ENCODE data around the gene UBE3B. TPM values are rescaled to one million over a fixed set of nuclear protein-coding genes. Genes with fewer than 3 reads are reported as not detected.

Gene UBE3B
- total and polyA plus RNA-seq, 2 experiments from 2014 or later = 20.1 to 35.5 TPM

DNA sequence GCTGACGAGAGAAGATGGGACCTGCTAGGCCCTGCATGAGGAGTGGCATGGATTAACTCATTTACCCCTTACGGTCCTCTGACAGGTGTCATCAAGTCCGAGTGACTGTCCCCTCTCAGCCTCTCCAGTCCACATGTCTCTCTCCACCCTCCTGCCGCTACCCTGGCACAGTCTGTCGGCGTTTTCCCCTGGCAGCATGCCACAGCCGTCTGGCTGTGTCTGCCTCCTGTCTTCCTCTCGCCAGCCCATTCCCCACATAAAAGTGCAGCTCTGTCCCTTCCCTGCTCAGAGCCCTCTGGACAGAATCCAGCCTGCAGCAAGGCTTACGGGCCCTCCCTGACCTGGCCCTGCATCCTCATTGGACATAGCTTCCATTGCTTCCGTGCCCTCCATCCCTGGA lies 45.6 kb downstream of the UBE3B start:
- Histone ChIP-seq H2AFZ (no peak overlapping the region), H3K4me3 (no peak overlapping the region), H3K9me2 (replicated peaks; ENCODE audit: insufficient read depth) (no peaks in the 10 kb centered on the region), H3K27me3 (no peaks in the 10 kb centered on the region), H3K4me1 (ENCODE audit: insufficient read depth) (no peaks in the 10 kb centered on the region), H3K79me2 (no peaks in the 10 kb centered on the region), H3K27ac (no peak overlapping the region), H3K36me3 (replicated peaks; ENCODE audit: insufficient read depth, low read depth) (no peaks in the 10 kb centered on the region), H3K9me3 (ENCODE audit: low read depth) (no peaks in the 10 kb centered on the region), H4K20me1 (ENCODE audit: insufficient read depth, poor library complexity, severe bottlenecking) (no peaks in the 10 kb centered on the region), H3K4me2 (no peak overlapping the region)
- 82% methylated on average over 10 of the region's 10 CpGs for WGBS (ENCODE audit: low lambda C conversion rate, missing lambda C conversion rate)
- no peak for DNase-seq (ENCODE audit: low spot score)
- no peak for TF ChIP-seq EZH2 (IDR thresholded peaks at IDR 0.05; ENCODE audit: borderline replicate concordance)
- TF ChIP-seq CTCF (IDR thresholded peaks at IDR 0.05; ENCODE audit: poor library complexity) = no peak
- no peak for TF ChIP-seq EZH2phosphoT487 (IDR thresholded peaks at IDR 0.05; ENCODE audit: low read depth, severe bottlenecking, unreplicated experiment)

DNA sequence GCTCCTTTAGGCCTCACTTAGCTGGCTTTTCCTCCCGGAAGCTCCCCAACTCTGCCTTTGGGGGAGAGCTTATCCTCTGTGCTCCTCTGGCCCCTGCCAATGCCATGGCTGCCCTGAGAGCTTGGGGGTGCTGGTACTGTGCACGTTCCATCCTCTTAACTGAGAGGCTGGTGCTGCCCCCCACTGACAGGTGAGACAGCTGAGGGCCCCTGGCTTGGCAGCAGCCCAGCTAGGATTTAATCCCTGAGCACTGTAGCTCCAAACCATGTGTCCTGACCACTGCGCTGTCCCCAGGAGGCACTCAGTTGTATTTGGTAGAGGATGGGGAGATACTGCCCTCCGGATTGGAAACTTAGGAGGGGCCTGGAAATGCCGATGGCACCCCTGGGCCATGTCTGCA lies 46.1 kb downstream of the UBE3B start:
- H3K4me3 ChIP-seq = no peak overlapping the region

DNA sequence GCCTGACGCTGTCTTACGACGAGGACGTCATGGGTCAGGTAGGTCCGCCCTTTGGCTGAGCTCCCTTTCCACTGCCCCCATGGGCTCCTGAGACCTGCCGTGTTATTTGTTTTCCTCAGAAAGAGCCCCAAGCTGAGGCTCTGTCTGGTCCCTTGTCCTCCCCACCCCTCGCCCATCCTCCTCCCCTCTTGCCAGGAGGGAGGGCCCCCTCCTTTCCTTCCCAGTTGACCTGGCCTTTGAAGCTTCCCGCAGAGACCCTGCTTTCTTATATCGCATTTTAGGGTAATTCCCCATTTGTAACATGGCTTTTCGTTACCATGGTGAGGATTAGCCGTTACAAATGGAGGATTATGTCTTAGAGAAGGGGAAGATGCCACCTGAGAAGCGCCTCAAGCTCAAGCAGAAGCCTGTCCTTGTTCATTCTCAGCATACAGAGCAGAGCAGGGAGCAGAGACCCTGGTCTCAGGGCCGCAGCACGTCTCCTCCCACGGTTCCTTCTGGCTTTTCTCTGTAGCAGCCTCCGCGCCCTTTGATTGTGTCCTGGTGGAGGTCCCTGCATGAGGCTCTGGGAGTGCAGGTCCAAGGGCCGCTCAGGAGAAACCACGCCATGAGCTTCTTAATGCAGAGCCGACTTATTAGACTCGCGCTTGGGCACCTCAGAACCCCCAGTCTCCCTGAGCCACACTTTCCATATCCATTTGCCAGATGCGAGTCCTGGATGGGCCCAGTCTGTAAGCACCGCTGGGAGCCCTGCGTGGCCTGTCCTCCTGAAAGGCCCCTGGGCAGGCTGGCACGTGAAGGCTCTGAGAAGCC lies 47.2 kb downstream of the UBE3B start:
- Histone ChIP-seq H3K36me3 (replicated peaks; ENCODE audit: insufficient read depth, low read depth) (no peaks in the 10 kb centered on the region), H3K79me2 (no peaks in the 10 kb centered on the region), H3K4me1 (ENCODE audit: insufficient read depth) (no peaks in the 10 kb centered on the region), H3K4me2 (no peak overlapping the region), H4K20me1 (ENCODE audit: insufficient read depth, poor library complexity, severe bottlenecking) (no peaks in the 10 kb centered on the region), H3K27ac (no peak overlapping the region), H2AFZ (no peak overlapping the region), H3K4me3 (no peak overlapping the region), H3K9me2 (replicated peaks; ENCODE audit: insufficient read depth) (no peaks in the 10 kb centered on the region), H3K27me3 (no peaks in the 10 kb centered on the region), H3K9me3 (ENCODE audit: low read depth) (no peaks in the 10 kb centered on the region)
- TF ChIP-seq CTCF (IDR thresholded peaks at IDR 0.05; ENCODE audit: poor library complexity) = no peak
- no peak for TF ChIP-seq EZH2phosphoT487 (IDR thresholded peaks at IDR 0.05; ENCODE audit: low read depth, severe bottlenecking, unreplicated experiment)
- DNase-seq (ENCODE audit: low spot score) = no peak
- WGBS (ENCODE audit: low lambda C conversion rate, missing lambda C conversion rate) = 75% methylated on average over 26 of the region's 26 CpGs

More for the DNA sequence above, 46.1 kb downstream of the UBE3B start:
- Histone ChIP-seq H3K79me2 (no peaks in the 10 kb centered on the region), H3K9me3 (ENCODE audit: low read depth) (no peaks in the 10 kb centered on the region), H3K9me2 (replicated peaks; ENCODE audit: insufficient read depth) (no peaks in the 10 kb centered on the region), H3K36me3 (replicated peaks; ENCODE audit: insufficient read depth, low read depth) (no peaks in the 10 kb centered on the region), H4K20me1 (ENCODE audit: insufficient read depth, poor library complexity, severe bottlenecking) (no peaks in the 10 kb centered on the region), H2AFZ (no peak overlapping the region), H3K27me3 (no peaks in the 10 kb centered on the region), H3K4me2 (no peak overlapping the region), H3K27ac (no peak overlapping the region), H3K4me1 (ENCODE audit: insufficient read depth) (no peaks in the 10 kb centered on the region)
- TF ChIP-seq CTCF (IDR thresholded peaks at IDR 0.05; ENCODE audit: poor library complexity) (no peak), EZH2 (IDR thresholded peaks at IDR 0.05; ENCODE audit: borderline replicate concordance) (no peak), EZH2phosphoT487 (IDR thresholded peaks at IDR 0.05; ENCODE audit: low read depth, severe bottlenecking, unreplicated experiment) (no peak)
- WGBS (ENCODE audit: low lambda C conversion rate, missing lambda C conversion rate) = 76% methylated on average over 5 of the region's 5 CpGs
- no peak for DNase-seq (ENCODE audit: low spot score)

Data from hepatocyte (in vitro differentiated cells).